Testis (tissue), 3 donors: Measurements from ENCODE around the gene ADAMTS15. TPM values are rescaled to one million over a fixed set of nuclear protein-coding genes. Genes with fewer than 3 reads are reported as not detected.

ENCODE experiments used
- DNase-seq: peaks from one replicate; pipeline ENCODE4 v3.0.0-alpha.2; 2019
- H3K27ac ChIP-seq, 2 donors: fragments of 200-600 bp; sonication (generic); one replicate each; pipeline ENCODE4 v1.5.1; 2019
- H3K27me3 ChIP-seq: fragments of 200-600 bp; sonication (generic); one replicate; pipeline ENCODE4 v1.5.1; 2019
- H3K36me3 ChIP-seq: fragments of 200-600 bp; sonication (generic); one replicate; pipeline ENCODE4 v1.5.1; 2017; ENCODE audit warnings: low read depth; ENCODE audit errors: missing control alignments
- H3K4me1 ChIP-seq: fragments of 200-600 bp; sonication (generic); one replicate; pipeline ENCODE4 v1.5.1; 2019
- H3K4me3 ChIP-seq, 2 donors: fragments of 200-600 bp; sonication (generic); one replicate each; pipeline ENCODE4 v1.5.1; 2017 to 2019
- H3K9me3 ChIP-seq: fragments of 200-600 bp; sonication (generic); one replicate; pipeline ENCODE4 v1.5.1; 2017
- POLR2A ChIP-seq: fragments of 450-650 bp; IDR thresholded peaks from one replicate; pipeline ENCODE4 v1.6.1; 2017; ENCODE audit warnings: antibody characterized with exemption, mild to moderate bottlenecking, moderate library complexity
- WGBS, 2 donors: methylation state at CpG; one replicate each; pipeline ENCODE4 v1.1.5; 2018; 5-methylcytosine and 5-hydroxymethylcytosine counted together
- intact Hi-C: fragments of 100-400 bp; cut with DNase I; formaldehyde crosslinking; loops from one replicate; pipeline ENCODE4 v1.15.1; 2023; ENCODE audit warnings: low total_unique reads
- polyA plus RNA-seq: library from polyadenylated mRNA; stranded (reverse); fragments of 350-450 nt; fragmentation: Illumina TruSeq; extraction: RNeasy Lipid Tissue Mini Kit (QIAGEN cat#74804); gene quantifications from one replicate; pipeline ENCODE4 v1.2.3, GENCODE V29; 2014; ENCODE audit warnings: low read depth, low replicate concordance; ENCODE audit not compliant: insufficient read depth
- total RNA-seq, 2 donors: library from RNA; depleted of rRNA; stranded (reverse); fragments of >200 nt; gene quantifications; one replicate each; pipeline ENCODE4 v1.2.3, GENCODE V29; 2016
- TF ChIP-seq, protein P1 (sequence below), 3 experiments: fragments of 450-650 bp in 2 of 3; fragments of 200-600 bp in 1 of 3; sonication (generic) in 1 of 3; IDR thresholded peaks; one replicate each; pipeline ENCODE4 v1.5.1; 2016 to 2019; ENCODE audit warnings: antibody characterized with exemption in 3 of 3, mild to moderate bottlenecking in 2 of 3, moderate library complexity in 1 of 3

ADAMTS15 gene
- total and polyA plus RNA-seq, 3 donors from 2014 or later: 2.7 to 5.7 (median 2.8) TPM

DNA sequence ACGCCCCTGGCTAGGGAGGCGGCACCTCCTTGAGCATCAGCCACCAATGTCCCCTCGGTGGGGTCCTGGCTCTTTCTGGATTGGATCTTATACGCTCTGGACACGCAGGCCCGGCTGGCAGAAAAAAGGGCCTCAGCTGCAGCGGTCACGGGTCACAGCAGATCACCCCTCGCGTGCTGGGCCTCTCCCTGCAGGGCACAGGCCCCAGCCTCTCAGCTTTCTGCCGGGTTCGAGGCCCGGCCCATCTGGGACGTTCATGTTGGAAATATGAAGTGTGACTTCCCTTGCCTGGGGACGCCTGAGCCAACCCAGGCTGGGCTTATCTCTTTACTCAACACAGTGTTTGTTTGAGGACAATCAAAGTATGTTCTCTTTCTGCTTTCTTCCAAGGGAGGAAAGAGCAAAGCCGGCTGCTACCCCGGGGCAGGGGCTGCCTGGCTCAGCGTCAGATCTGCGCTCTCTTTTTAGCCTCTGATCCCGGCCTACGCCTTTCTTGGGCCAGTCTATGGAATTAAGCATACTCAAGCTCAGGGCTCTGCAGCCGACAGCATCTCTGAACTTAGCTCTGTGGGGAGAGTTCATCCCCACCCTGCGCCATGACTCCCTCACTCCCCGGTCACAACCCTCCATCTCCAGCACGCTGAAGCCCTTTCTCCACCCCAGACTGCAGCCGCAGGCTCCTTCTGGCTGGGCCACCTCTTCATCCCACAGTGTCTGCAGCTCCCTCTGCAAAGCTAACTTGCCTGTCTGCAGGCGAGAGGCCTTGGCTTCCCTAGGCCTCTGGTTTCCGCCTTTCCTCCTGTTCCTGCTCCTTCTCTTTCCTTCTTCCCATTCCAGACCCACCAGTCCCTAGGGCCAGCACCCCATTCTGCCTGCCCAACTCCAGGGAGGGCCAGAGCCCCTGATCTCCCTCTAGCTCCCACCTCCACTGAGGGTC, 38.8 kb downstream of the ADAMTS15 start:
- Histone ChIP-seq H3K9me3 (no peaks in the 10 kb centered on the region), H3K4me3 (no peak overlapping the region), H3K36me3 (no peaks in the 10 kb centered on the region), H3K27ac (no peak overlapping the region), H3K27me3 (no peaks in the 10 kb centered on the region), H3K4me1 (no peaks in the 10 kb centered on the region)
- WGBS, 2 donors: 64 to 80% methylated on average over 22 to 28 of the region's 28 CpGs
- no peak for TF ChIP-seq POLR2A
- TF ChIP-seq, protein P1, sequence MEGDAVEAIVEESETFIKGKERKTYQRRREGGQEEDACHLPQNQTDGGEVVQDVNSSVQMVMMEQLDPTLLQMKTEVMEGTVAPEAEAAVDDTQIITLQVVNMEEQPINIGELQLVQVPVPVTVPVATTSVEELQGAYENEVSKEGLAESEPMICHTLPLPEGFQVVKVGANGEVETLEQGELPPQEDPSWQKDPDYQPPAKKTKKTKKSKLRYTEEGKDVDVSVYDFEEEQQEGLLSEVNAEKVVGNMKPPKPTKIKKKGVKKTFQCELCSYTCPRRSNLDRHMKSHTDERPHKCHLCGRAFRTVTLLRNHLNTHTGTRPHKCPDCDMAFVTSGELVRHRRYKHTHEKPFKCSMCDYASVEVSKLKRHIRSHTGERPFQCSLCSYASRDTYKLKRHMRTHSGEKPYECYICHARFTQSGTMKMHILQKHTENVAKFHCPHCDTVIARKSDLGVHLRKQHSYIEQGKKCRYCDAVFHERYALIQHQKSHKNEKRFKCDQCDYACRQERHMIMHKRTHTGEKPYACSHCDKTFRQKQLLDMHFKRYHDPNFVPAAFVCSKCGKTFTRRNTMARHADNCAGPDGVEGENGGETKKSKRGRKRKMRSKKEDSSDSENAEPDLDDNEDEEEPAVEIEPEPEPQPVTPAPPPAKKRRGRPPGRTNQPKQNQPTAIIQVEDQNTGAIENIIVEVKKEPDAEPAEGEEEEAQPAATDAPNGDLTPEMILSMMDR (IDR thresholded peaks at IDR 0.05): no peak
- intact Hi-C loops: no loop called here
- DNase-seq: no peak

DNA sequence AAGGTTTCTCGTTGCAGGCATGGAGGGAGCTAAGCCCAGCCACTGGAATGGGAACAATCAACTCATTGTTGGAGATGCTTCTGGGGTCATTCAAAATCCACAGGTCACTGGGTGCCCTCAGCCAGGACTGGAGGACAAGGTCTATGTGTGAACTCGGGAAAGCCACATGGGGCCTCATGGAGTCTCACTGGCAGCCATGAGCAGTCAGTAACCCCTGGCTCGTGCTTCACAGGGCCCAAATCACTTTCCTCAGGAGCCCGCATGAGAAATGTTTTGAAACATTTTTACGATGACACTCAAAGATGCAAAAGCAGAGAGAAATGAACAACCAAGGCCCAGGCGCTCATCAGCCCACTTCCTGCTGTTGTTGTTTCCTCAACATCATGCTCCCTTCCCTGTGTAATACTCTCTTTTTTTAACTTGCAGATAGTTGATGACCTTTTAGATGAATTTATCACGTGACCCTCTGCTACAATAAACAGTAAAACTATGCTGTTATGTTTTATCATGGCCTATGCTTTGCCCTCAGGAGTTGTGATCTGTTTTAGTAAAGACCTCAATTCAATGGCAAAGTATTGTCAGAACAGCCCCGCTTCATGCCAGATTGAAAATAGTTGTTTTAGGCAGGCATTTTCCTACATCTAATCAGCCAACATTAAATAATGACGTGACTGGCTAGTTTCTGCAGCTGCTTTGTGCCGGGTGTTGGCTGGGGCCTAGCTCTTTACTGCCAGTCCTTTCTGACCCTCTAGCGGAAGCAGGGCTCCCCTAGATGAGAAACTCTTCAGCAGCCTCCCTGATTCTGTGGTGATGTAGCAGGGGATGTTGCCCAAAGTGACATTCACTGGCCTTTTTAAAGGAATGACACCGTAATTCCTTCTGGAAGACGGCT, 39.7 kb downstream of the ADAMTS15 start:
- Histone ChIP-seq H3K36me3 (no peaks in the 10 kb centered on the region), H3K27ac (no peak overlapping the region), H3K27me3 (no peaks in the 10 kb centered on the region), H3K4me3 (no peak overlapping the region), H3K4me1 (no peaks in the 10 kb centered on the region), H3K9me3 (no peaks in the 10 kb centered on the region)
- 86 to 90% methylated on average over 13 of the region's 13 CpGs for WGBS, 2 donors
- intact Hi-C loops: no loop called here
- DNase-seq: no peak
- no peak for TF ChIP-seq POLR2A
- TF ChIP-seq, protein P1 (IDR thresholded peaks at IDR 0.05): no peak

DNA sequence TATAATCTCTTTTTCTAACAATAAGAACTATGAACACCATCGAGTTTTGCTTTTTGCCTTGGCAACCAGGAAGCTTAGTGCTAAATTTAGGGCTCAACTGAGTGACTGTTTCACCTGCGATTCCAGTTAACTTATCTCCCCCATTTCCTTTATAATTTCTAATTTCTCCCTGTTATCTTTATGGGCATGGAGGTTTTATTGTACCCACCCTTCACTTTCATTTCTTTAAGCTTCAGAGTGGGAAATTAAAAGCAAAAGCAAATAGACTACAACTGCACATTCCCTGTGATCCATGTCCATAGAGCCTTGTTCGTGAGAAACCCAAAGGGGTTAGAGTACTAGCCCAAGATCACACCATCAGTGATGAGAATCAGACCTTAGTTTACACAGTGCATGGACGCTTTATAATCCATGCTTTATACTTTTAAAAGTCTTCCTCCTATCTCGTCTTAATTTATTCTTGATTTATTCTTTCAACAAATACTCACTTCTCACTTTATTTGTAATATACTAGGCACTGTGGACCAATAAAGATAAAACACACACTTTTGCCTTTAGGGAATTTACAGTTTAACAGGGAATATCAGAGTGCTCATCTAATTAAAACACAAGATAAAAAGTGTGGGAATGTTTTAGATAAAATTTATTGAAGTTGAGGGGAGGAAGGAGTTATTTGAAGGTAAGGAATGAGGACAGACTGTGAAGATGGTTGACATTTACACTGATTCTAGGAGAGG, 40.6 kb downstream of the ADAMTS15 start:
- Histone ChIP-seq H3K36me3 (no peaks in the 10 kb centered on the region), H3K27ac (no peak overlapping the region), H3K4me3 (no peak overlapping the region), H3K4me1 (no peaks in the 10 kb centered on the region), H3K27me3 (no peaks in the 10 kb centered on the region), H3K9me3 (no peaks in the 10 kb centered on the region)
- TF ChIP-seq POLR2A: no peak
- TF ChIP-seq, protein P1 (IDR thresholded peaks at IDR 0.05): no peak
- 87% methylated on average over 5 of the region's 5 CpGs for WGBS, 2 donors
- no peak for DNase-seq
- intact Hi-C loops: no loop called here

DNA sequence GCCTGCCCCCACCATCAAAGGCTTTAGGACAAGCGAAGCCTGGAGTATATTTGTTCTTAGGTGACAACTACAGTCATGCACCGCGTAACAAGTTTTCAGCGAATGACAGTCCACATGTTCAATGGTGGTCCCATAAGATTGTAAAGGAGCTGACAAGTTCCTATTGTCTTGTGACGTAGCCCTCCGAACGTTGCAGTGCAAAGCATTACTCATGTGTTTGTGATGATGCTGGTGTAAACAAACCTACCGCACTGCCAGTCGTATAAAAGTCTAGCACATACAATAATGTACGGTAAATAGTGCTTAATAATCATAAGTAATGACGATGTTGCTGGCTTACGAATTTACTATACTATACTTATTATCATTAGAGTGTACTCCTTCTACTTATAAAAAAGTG, 41.3 kb downstream of the ADAMTS15 start:
- WGBS, 2 donors: 92 to 93% methylated on average over 12 of the region's 12 CpGs
- H3K27me3 ChIP-seq: no peaks in the 10 kb centered on the region

More for the DNA sequence above, 41.3 kb downstream of the ADAMTS15 start:
- no peaks in the 10 kb centered on the region for H3K9me3 ChIP-seq
- intact Hi-C loops: no loop called here
- TF ChIP-seq, protein P1 (IDR thresholded peaks at IDR 0.05): no peak
- TF ChIP-seq POLR2A: no peak
- no peaks in the 10 kb centered on the region for H3K36me3 ChIP-seq
- H3K27ac ChIP-seq: no peak overlapping the region
- no peak for DNase-seq
- H3K4me1 ChIP-seq: no peaks in the 10 kb centered on the region
- H3K4me3 ChIP-seq: no peak overlapping the region
